ENCODE results near the gene LTBR.

LTBR gene

GRCh38 chr12:6346942-6347341, 37.0 kb upstream of the LTBR start:
- no peak for DNase-seq (ENCODE audit: low read depth in 3 of 3)

DNA sequence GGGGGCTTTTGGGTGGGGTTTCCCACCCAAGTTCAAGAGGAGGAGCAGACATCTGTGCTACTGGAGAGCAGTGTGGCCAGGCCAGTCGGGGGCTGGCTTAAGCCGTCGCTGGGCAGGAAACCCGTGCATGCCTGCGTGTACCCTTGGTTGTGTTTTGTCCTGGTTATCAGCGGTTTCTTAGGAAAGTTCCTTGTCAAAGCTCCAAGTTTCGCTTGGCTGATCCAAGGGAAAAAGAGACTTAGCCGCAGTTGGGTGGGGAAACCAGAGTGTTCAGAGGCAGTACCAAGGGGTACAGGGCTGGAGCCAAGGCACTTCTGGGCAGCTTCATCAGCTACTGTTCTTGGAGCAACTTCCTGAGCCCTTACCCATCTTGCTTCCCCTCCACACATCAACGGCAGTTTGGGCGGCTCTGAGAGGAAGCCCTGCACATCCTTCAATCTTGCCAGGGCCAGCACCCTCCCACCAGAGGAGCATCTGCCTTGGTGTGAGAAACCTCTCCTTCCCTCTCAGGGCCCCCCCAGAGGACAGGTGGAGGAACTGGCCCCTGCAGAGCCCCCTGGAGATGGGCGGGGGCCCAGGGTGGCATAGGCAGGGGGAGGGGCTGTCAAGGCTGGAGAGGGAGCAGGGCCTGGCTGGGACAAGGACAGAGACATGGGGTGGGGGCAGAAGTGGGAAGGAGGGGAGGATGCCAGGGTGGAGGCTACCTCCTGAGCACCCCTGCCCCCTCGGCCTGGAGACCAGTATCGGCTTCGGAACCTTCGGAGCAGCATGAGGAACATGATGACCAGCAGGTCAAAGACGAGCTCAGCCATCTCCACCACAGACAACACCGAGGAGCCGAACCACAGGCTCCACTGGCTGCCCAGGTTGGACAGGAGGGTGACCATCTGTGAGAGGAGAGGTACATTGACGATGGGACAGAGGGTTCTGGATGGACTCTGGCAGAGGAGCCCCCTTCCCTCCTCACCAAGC, 36.3 kb upstream of the LTBR start:
- DNase-seq (ENCODE audit: low read depth in 3 of 3), result no peak

- DNase-seq (ENCODE audit: low read depth in 3 of 3), result no peak
These were observed 32.3 kb upstream of the LTBR start for GRCh38 chr12:6351622-6352021.

GRCh38 chr12:6352193-6353173, 31.5 kb upstream of the LTBR start:
- DNase-seq (ENCODE audit: low read depth in 3 of 3), result no peak

- DNase-seq (ENCODE audit: low read depth in 3 of 3), result no peak
These were observed 29.2 kb upstream of the LTBR start for GRCh38 chr12:6354495-6355393.

- no peak for DNase-seq (ENCODE audit: low read depth in 3 of 3)
These were observed 28.2 kb upstream of the LTBR start for GRCh38 chr12:6355491-6356373.

DNA sequence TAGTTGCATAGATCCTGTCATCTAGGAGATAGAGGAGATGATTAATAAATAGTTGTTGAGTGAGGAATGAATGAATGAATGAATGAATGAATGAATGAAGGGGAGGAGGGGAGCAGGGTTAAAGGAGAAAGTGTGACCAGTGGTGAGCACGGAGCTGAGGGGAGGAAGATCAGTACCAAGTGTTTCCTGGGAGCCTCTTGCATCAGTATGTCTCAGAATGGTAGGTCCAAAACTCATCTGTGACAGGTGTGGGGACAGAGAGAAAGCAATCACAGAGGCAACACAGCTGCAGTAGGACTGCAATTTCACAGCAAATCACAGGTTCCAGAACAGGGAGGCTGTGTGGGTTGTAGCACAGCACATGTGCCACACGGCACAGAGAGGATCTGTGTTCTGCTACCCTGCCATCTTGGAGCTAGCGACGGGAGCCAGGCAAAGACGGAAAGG, 27.6 kb upstream of the LTBR start:
- no peak for DNase-seq (ENCODE audit: low read depth in 3 of 3)

DNA sequence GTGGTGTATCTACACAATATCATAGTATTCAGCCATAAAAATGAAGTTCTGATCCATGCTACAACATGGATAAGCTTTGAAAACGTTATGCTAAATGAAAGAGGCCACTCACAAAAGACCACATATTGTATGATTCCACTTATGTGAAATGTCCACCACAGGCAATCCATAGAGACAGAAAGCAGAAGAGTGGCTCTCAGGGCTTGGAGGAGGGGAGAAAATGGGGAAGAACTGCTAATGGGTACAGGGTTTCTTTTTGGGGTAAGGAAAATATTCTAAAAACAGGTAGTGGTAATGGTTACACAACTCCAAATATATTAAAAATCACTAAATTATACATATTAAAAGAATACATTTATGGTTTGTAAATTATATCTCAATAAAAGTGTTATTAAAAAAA, 25.1 kb upstream of the LTBR start:
- DNase-seq (ENCODE audit: low read depth in 3 of 3), result no peak

DNA sequence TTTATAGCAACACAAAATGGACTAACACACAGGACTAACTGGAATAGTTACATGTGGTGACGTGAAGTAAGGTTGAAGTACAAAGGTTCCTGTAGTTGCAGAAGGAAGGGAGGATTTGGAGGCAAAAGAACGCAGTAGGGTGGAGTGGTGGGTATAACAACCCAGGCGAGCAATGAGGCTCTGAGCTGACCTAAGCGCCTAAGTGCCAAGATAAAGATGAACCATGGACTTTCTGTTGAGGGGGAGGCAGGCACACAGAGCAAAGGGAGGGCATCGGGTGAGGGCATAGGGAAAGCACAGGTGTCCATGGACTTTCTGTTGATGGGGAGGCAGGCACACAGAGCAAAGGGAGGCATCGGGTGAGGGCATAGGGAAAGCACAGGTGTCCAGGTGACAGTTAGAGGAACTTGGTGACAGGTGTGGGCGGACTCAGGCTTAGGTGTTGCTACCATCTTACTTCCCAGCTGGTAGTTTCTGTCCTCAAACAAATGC, 23.8 kb upstream of the LTBR start:
- DNase-seq (ENCODE audit: low read depth in 3 of 3), result no peak

- DNase-seq (ENCODE audit: low read depth in 3 of 3), result no peak
These were observed 23.1 kb upstream of the LTBR start for GRCh38 chr12:6360578-6361490.

- no peak for DNase-seq (ENCODE audit: low read depth in 3 of 3)
These were observed 22.1 kb upstream of the LTBR start for GRCh38 chr12:6361834-6362233.

- DNase-seq (ENCODE audit: low read depth in 3 of 3), result no peak
These were observed 21.6 kb upstream of the LTBR start for GRCh38 chr12:6362403-6362802.

GRCh38 chr12:6363010-6363329, 21.0 kb upstream of the LTBR start:
- DNase-seq (ENCODE audit: low read depth in 3 of 3), result no peak

GRCh38 chr12:6363330-6364043, 20.5 kb upstream of the LTBR start:
- DNase-seq (ENCODE audit: low read depth in 3 of 3), result peak; percentile 52 to 57 (median 55)

- no peak for DNase-seq (ENCODE audit: low read depth in 3 of 3)
These were observed 20.0 kb upstream of the LTBR start for GRCh38 chr12:6364044-6364374.

GRCh38 chr12:6367065-6367968, 16.6 kb upstream of the LTBR start:
- peak in 1 of 3 experiments; percentile 30 for DNase-seq (ENCODE audit: low read depth in 3 of 3)

All from stimulated activated CD4-positive, alpha-beta T cell treated with anti-CD3 and anti-CD28 coated beads, TNF-alpha, amount 100 ng/mL, for 4 hours (primary cell).